Stomach (tissue), 4 donors: ENCODE measurements around the gene NCKAP1.

Experiments used
- CTCF ChIP-seq, 7 experiments: fragments of 450-650 bp in 4 of 7; fragments of 200-600 bp in 3 of 7; sonication (generic) in 3 of 7; IDR thresholded peaks; one replicate each; pipeline ENCODE4 v1.5.1; 2016 to 2019; ENCODE audit warnings: antibody characterized with exemption in 7 of 7, control low read depth in 2 of 7, mild to moderate bottlenecking in 1 of 7
- EP300 ChIP-seq: sonication (generic); formaldehyde crosslinking; IDR thresholded peaks from one replicate; pipeline ENCODE4 v1.6.1; 2017; ENCODE audit warnings: antibody characterized with exemption
- POLR2A ChIP-seq, 4 donors: fragments of 450-650 bp; IDR thresholded peaks; one replicate each; pipeline ENCODE4 v1.6.1; 2016; ENCODE audit warnings: antibody characterized with exemption in 4 of 4, control low read depth in 2 of 4, mild to moderate bottlenecking in 1 of 4, moderate library complexity in 1 of 4
- POLR2AphosphoS5 ChIP-seq, 3 donors: sonication (generic); formaldehyde crosslinking; IDR thresholded peaks; one replicate each; pipeline ENCODE4 v1.6.1; 2016; ENCODE audit warnings: antibody characterized with exemption in 3 of 3

DNA sequence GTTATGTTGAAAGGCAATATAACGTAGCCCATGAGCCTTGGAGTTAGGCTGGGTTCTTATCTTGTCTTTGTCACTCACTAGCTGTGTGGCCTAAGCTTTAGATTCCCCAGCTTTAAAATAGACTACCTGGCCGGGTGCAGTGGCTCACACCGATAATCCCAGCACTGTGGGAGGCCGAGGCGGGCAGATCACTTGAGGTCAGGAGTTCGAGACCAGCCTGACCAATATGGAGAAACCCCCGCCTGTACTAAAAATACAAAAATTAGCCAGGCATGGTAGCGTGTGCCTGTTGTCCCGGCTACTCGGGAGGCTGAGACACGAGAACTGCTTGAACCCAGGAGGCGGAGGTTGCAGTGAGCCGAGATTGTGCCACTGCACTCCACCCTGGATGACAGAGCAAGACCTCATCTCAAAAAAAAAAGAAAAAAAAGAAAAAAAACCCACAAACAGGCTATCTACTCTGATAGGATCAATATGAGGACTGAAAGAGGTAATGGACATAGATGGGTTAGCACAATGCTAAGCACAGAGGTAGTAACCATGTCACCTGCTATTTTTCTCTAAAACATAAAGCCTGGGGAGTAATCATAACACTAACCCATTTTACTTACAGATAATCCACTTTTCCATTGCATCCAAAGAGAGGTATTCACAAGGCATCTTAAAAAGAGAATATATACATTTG, 43.9 kb downstream of the NCKAP1 start:
- no peak for TF ChIP-seq CTCF (IDR thresholded peaks at IDR 0.05)
- no peak for TF ChIP-seq POLR2A (IDR thresholded peaks at IDR 0.05)
- no peak for TF ChIP-seq POLR2AphosphoS5 (IDR thresholded peaks at IDR 0.05)
- TF ChIP-seq EP300, result no peak
